ENCODE data around the gene CAPN5. TPM values are rescaled to one million over a fixed set of nuclear protein-coding genes. Genes with fewer than 3 reads are reported as not detected.
A peak's percentile ranks its signal among the peaks of the same experiment; 100 is the strongest.

Gene CAPN5
- total and polyA plus RNA-seq, 2 experiments from 2014 or later: 18.3 to 22.4 TPM

- no peaks in the 10 kb centered on the region for H3K9me3 ChIP-seq (ENCODE audit: low read depth)
- no peaks in the 10 kb centered on the region for H4K20me1 ChIP-seq (ENCODE audit: insufficient read depth)
- 80 to 86% methylated on average over 9 of the region's 9 CpGs for WGBS, 2 experiments (ENCODE audit: low coverage in 1 of 2, low lambda C conversion rate in 2 of 2, missing lambda C conversion rate in 2 of 2)
- peaks cover 7% of the 10 kb centered on the region; the same call in 1 of the 2 replicates for H3K4me1 ChIP-seq (ENCODE audit: insufficient read depth)
- no peak overlapping the region for H3K9ac ChIP-seq
- no peak for TF ChIP-seq EZH2 (IDR thresholded peaks at IDR 0.05; ENCODE audit: insufficient read depth, poor library complexity, severe bottlenecking)
- TF ChIP-seq EZH2phosphoT487 (IDR thresholded peaks at IDR 0.05; ENCODE audit: insufficient read depth, low read depth): no peak
- DNase-seq: no peak
- H3K27ac ChIP-seq: no peak overlapping the region
- no peak overlapping the region for H2AFZ ChIP-seq
- no peaks in the 10 kb centered on the region for H3K9me2 ChIP-seq (ENCODE audit: insufficient read depth)
- H3K79me2 ChIP-seq (ENCODE audit: insufficient read depth): no peaks in the 10 kb centered on the region
- H3K27me3 ChIP-seq (replicated peaks; ENCODE audit: insufficient read depth): no peaks in the 10 kb centered on the region
- H3K4me2 ChIP-seq (ENCODE audit: unreplicated experiment): no peak overlapping the region
- H3F3A ChIP-seq (ENCODE audit: insufficient read depth): no peaks in the 10 kb centered on the region
- H3K36me3 ChIP-seq (ENCODE audit: low read depth): no peaks in the 10 kb centered on the region
- in situ Hi-C loops (cut with MboI): no loop called here
- no peak overlapping the region for H3K4me3 ChIP-seq
These were observed 64.2 kb downstream of the CAPN5 start for GRCh38 chr11:77130763-77131513.

- Histone ChIP-seq H3K9ac (no peak overlapping the region), H3K36me3 (ENCODE audit: low read depth) (no peaks in the 10 kb centered on the region), H3K4me1 (ENCODE audit: insufficient read depth) (peaks cover 8% of the 10 kb centered on the region; the same call in 1 of the 2 replicates), H4K20me1 (ENCODE audit: insufficient read depth) (no peaks in the 10 kb centered on the region), H3K4me2 (ENCODE audit: unreplicated experiment) (no peak overlapping the region), H3K79me2 (ENCODE audit: insufficient read depth) (no peaks in the 10 kb centered on the region), H3K27ac (no peak overlapping the region), H3K9me3 (ENCODE audit: low read depth) (no peaks in the 10 kb centered on the region), H2AFZ (no peak overlapping the region), H3F3A (ENCODE audit: insufficient read depth) (no peaks in the 10 kb centered on the region), H3K4me3 (no peak overlapping the region), H3K27me3 (replicated peaks; ENCODE audit: insufficient read depth) (no peaks in the 10 kb centered on the region), H3K9me2 (ENCODE audit: insufficient read depth) (no peaks in the 10 kb centered on the region)
- TF ChIP-seq EZH2phosphoT487 (IDR thresholded peaks at IDR 0.05; ENCODE audit: insufficient read depth, low read depth) (no peak), EZH2 (IDR thresholded peaks at IDR 0.05; ENCODE audit: insufficient read depth, poor library complexity, severe bottlenecking) (no peak)
- in situ Hi-C loops (cut with MboI): no loop called here
- WGBS, 2 experiments (ENCODE audit: low coverage in 1 of 2, low lambda C conversion rate in 2 of 2, missing lambda C conversion rate in 2 of 2): 34 to 54% methylated on average over 4 to 6 of the region's 6 CpGs
- DNase-seq: no peak
These were observed 64.8 kb downstream of the CAPN5 start for GRCh38 chr11:77131560-77131959.

- WGBS, 2 experiments (ENCODE audit: low coverage in 1 of 2, low lambda C conversion rate in 2 of 2, missing lambda C conversion rate in 2 of 2): 10 to 13% methylated on average over 2 of the region's 2 CpGs
- Histone ChIP-seq H3K4me1 (ENCODE audit: insufficient read depth) (peaks cover 5% of the 10 kb centered on the region), H3K9ac (no peak overlapping the region), H3K9me3 (ENCODE audit: low read depth) (no peaks in the 10 kb centered on the region), H3K27ac (no peak overlapping the region), H3K27me3 (replicated peaks; ENCODE audit: insufficient read depth) (no peaks in the 10 kb centered on the region), H2AFZ (no peak overlapping the region), H3K79me2 (ENCODE audit: insufficient read depth) (no peaks in the 10 kb centered on the region), H3K9me2 (ENCODE audit: insufficient read depth) (no peaks in the 10 kb centered on the region), H3K4me3 (no peak overlapping the region), H4K20me1 (ENCODE audit: insufficient read depth) (no peaks in the 10 kb centered on the region), H3F3A (ENCODE audit: insufficient read depth) (no peaks in the 10 kb centered on the region), H3K4me2 (ENCODE audit: unreplicated experiment) (no peak overlapping the region), H3K36me3 (ENCODE audit: low read depth) (no peaks in the 10 kb centered on the region)
- in situ Hi-C loops (cut with MboI): no loop called here
- no peak for DNase-seq
- TF ChIP-seq EZH2phosphoT487 (IDR thresholded peaks at IDR 0.05; ENCODE audit: insufficient read depth, low read depth) (no peak), EZH2 (IDR thresholded peaks at IDR 0.05; ENCODE audit: insufficient read depth, poor library complexity, severe bottlenecking) (no peak)
These were observed 68.3 kb downstream of the CAPN5 start for GRCh38 chr11:77135069-77135468.

- Histone ChIP-seq H3K4me3 (no peak overlapping the region), H3K9me3 (ENCODE audit: low read depth) (no peaks in the 10 kb centered on the region), H3K36me3 (ENCODE audit: low read depth) (no peaks in the 10 kb centered on the region), H4K20me1 (ENCODE audit: insufficient read depth) (no peaks in the 10 kb centered on the region), H3K4me2 (ENCODE audit: unreplicated experiment) (no peak overlapping the region), H3K79me2 (ENCODE audit: insufficient read depth) (no peaks in the 10 kb centered on the region), H3K9ac (no peak overlapping the region), H3F3A (ENCODE audit: insufficient read depth) (0 out of 2 replicates have a peak, but pooled peaks cover 3% of the 10 kb centered on the region), H2AFZ (no peak overlapping the region), H3K4me1 (ENCODE audit: insufficient read depth) (peaks cover 7% of the 10 kb centered on the region), H3K9me2 (ENCODE audit: insufficient read depth) (no peaks in the 10 kb centered on the region), H3K27me3 (replicated peaks; ENCODE audit: insufficient read depth) (no peaks in the 10 kb centered on the region), H3K27ac (no peak overlapping the region)
- no peak for TF ChIP-seq EZH2 (IDR thresholded peaks at IDR 0.05; ENCODE audit: insufficient read depth, poor library complexity, severe bottlenecking)
- TF ChIP-seq EZH2phosphoT487 (IDR thresholded peaks at IDR 0.05; ENCODE audit: insufficient read depth, low read depth): no peak
- in situ Hi-C loops (cut with MboI): no loop called here
- 38 to 42% methylated on average over 8 of the region's 8 CpGs for WGBS, 2 experiments (ENCODE audit: low coverage in 1 of 2, low lambda C conversion rate in 2 of 2, missing lambda C conversion rate in 2 of 2)
- peak; percentile 74 for DNase-seq
These were observed 69.3 kb downstream of the CAPN5 start for GRCh38 chr11:77136074-77136473.
